Jurkat, Clone E6-1 (cell line): Measurements from ENCODE around the gene NDEL1.

Experiments
- DNase-seq: peaks from one replicate; pipeline ENCODE4 v3.0.0-alpha.2; 2011; ENCODE audit warnings: low read depth, low spot score
- H3K4me3 ChIP-seq: 2 replicates; pipeline ENCODE4 v1.5.1; 2011; ENCODE audit warnings: mild to moderate bottlenecking, low read length, control low read depth, moderate library complexity

Gene NDEL1

DNA sequence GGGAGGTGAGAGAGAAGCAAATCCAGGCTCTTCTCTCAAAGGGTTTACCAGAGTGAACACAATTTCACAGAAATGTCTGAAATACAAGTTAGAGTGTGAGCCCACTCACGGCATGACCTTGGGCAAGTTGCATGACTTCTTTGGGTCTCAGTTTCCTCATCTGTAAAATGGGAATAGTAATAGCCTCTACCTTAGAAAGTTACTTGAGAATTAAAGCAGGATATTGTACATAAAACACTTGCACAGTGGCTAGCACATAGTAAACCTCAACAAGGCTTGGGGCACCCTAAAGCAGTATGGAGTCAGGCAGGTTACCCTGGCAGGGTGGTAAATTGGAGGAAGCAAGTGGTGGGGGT lies 24.8 kb upstream of the NDEL1 start:
- H3K4me3 ChIP-seq: no peak overlapping the region
- no peak for DNase-seq

DNA sequence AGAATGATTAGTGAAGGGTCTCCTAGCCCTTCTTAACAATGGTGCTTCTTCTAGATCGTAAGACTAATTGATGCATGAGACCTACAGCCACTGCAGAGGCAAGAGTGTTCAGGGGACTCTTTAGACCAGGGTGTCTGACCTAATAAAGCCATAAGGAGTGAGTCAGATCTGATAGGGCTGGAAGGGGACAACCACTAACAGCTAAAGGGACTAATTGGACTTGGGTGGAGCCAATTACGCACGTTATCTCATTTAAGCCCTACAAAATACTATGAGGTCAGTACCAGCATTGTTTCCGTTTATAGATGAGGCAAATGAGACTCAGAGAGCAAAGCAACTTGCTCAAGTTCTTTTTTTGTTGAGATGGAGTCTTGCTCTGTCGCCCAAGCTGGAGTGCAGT lies 23.6 kb upstream of the NDEL1 start:
- no peak for DNase-seq
- no peak overlapping the region for H3K4me3 ChIP-seq

DNA sequence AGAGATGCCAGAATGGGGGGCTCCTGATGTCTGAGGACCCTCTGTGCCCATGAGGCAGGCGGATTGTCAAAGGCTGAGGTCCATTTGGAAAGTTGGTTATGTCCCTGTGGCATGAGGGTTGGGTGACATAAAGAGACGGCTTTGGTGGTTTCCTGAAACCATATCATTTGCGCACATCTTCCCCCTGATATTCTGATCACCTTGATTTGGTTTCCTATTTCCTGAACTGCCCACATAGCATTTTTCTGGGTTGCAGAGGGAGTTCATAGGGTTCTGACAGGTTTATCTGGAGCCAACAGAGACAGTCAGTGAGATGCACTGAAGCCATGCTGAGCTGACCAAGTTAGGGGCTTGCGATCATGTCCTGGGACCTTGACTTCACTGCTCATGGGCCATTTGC lies 22.4 kb upstream of the NDEL1 start:
- no peak overlapping the region for H3K4me3 ChIP-seq
- peak; percentile 28 for DNase-seq

DNA sequence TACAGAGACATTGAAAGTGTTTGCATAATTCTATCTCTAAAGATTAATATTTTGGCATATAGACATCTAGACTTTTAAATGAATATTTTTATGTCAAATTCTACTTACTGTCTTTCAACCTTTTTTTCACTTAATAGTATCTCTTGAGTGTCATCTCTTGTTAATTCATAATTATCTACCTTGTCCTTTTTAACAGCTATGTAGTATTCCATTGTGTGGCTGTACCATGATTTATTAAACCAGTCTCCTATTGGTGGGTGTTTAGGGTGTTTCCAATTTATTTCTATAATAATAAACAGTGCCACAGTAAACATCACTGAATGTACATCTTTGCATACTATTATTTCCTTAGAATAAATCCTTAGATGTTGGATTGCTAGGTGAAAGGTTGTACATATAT lies 21.7 kb upstream of the NDEL1 start:
- H3K4me3 ChIP-seq: no peak overlapping the region
- no peak for DNase-seq

DNA sequence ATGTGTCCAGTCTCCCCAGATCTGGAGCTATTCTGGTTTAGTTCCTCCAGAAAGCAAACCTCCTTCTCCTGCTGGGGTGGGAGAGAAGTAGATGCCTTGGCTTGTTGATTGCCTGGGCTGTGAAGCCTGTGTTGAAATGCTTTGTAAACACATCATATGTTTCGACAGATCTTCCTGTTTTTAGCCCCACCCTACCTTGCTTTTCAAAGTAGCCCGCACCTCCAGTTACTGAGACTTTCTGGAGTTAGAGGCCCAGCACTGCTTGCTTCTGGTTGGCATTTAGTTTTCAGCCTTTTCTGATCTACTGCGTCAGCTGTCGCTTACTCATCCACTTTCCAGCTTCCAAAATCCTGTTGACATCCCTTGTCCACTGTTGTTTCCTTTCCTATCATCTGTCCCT lies 17.9 kb upstream of the NDEL1 start:
- no peak overlapping the region for H3K4me3 ChIP-seq
- DNase-seq: no peak

GRCh38 chr17:8418471-8418870 lies 17.2 kb upstream of the NDEL1 start:
- H3K4me3 ChIP-seq: no peak overlapping the region
- no peak for DNase-seq

DNA sequence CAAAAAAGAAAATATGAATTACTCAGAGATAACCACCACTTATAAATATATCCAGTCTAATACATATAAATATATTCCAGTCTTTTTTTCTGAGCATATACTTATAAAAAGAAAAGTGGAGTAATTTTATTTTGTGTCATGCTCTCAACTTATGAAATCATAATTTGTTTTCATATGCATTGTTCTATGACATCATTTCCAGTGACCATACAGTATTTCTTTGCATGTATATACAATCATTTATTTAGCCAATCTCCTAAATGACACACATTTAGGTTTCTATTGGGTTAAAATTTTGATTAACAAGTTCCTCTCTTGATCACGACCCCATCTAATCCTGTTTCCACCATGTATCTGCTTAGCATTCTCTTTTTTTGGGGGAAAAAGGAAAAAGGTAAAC lies 16.4 kb upstream of the NDEL1 start:
- no peak overlapping the region for H3K4me3 ChIP-seq
- no peak for DNase-seq

DNA sequence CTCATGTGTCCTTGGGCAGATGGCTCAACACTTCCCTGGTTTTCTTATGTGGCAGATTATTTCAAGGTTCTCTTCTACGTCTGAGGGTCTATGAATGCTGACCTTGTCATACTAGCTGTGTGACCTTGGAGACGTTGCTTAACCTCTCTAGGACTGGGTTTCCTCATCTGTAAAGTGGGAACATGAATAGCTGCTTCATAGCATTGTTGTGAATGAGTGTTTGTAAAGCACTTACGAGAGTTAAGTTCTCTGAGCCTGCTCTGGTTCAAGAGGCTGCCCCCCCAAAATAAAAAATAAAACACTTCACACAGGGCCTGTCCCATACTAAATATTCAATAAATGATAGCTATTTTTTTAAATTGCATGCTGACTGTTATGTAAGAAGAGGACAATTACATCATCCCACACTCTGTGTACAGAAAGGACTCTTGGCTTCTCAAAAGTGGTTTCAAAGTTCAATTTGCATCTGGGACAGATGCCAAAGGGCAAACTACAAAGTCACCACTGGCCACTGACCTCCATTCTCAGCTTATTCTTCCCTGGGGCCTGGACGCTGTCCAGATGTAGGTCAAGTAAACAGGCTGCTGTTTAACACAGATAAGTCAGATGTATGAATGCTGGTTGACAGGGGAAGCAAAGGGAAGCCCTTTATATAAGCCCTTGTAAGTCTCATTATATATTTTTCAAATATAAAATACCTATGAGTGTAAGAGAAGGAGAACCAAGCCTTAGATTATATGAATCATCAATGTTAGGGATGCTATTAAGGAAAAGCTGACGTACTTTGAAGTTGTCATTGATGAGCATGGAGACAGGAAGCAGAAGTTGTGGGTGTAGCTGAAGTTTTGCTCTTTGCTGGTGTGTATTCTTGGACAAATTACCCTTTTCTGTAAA lies 15.4 kb upstream of the NDEL1 start:
- no peak for DNase-seq
- no peak overlapping the region for H3K4me3 ChIP-seq

DNA sequence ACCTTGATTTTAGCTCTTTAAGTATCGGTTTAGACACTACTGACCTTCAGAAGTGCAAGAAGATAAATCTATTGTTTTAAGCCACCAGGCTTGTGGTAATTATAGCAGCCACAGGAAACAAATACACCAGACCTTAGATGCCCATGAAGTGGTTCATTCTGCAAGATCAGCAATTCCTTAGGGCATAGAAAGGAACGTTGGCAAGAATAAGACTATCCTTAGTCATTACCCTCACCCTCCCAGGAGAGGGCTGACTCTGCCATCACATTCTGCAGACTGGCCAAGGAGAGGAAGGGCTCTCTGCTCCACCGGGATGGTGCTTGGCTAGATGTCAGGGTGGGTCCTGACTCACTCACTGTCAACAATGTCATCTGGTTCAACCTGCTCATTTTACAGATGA lies 14.1 kb upstream of the NDEL1 start:
- H3K4me3 ChIP-seq: no peak overlapping the region
- no peak for DNase-seq

- no peak for DNase-seq
- H3K4me3 ChIP-seq: no peak overlapping the region
These were observed 9.5 kb upstream of the NDEL1 start for GRCh38 chr17:8426094-8426720.

DNA sequence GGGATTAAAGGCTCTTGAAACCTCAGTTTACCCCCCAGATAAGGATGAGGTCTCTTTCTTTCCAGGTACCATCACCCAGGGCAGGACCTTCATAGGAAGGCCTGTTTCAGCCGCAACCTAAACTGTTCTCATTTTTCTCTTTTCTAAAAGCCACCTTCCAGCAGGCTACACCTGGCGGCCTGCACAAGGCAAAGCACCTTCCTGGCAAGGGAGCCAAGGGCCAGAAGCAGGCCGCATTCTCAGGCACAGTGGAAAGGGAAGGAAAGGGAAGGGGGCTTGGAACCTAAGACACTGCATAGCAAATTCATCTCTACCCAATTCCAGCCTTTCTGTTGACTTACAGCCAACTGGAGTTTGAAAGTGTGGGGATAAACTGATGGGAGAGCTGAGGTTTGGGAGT lies 8.9 kb upstream of the NDEL1 start:
- no peak overlapping the region for H3K4me3 ChIP-seq
- no peak for DNase-seq

DNA sequence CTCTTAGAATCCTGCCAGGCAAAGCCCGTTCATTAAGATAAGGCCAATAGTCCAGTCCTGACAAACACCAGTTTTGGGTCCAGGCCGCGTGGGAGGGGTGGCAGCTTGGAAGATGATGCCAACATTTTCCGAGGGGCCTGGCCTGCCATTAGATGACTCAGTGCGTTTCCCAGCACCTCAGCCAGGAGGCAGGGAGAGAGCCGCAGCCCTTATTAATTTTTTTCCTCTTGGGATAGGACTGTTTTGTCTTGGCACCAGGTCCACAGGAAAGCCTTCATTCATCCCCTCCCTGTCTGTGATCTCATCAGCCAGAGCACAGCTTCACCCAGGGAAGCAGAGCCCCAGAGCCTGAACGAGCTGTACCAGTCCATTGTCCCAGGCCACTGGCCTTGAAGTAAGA lies 4.7 kb upstream of the NDEL1 start:
- no peak overlapping the region for H3K4me3 ChIP-seq
- no peak for DNase-seq

- DNase-seq: peak; percentile 47
- peak overlapping the region; percentile 87 for H3K4me3 ChIP-seq
These were observed 622 bp downstream of the NDEL1 start for GRCh38 chr17:8436169-8436843.

DNA sequence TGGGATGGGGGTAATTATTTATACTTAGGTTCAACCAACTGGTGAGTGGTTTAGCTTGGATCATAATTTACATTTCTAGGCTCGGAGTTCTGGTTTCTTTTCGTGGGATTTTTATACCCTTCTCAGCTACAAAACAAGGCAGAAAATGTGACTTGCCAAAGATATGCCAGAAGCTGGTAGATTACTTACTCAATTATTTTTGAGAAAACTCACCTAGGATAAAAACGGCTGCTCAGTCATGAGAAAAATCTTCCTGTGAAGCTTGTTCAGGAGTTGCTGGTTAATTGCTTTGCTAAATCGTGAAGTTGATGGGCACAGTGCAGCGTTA lies 1.1 kb downstream of the NDEL1 start:
- no peak for DNase-seq
- H3K4me3 ChIP-seq: peak overlapping the region; percentile 87

DNA sequence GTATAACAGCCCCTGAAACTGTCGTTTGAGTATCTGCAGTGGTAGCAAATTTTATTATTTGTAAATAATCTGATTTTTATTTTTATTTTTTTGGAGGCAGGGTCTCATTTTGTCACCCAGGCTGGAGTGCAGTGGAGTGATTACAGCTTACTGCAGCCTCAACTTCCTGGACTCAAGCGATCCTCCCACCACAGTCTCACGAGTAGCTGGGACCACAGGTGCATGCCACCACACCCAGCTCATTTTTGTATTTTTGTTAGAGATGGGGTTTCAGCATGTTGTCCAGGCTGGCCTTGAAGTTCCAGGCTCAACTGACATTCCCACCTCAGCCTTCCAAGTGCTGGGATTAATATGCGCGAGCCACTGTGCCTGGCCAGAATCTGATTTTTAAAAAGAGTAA lies 2.8 kb downstream of the NDEL1 start:
- H3K4me3 ChIP-seq: no peak overlapping the region

GRCh38 chr17:8439681-8440080 lies 4.0 kb downstream of the NDEL1 start:
- DNase-seq: no peak
- H3K4me3 ChIP-seq: no peak overlapping the region

More for the DNA sequence above, 2.8 kb downstream of the NDEL1 start:
- peak; percentile 41 for DNase-seq

DNA sequence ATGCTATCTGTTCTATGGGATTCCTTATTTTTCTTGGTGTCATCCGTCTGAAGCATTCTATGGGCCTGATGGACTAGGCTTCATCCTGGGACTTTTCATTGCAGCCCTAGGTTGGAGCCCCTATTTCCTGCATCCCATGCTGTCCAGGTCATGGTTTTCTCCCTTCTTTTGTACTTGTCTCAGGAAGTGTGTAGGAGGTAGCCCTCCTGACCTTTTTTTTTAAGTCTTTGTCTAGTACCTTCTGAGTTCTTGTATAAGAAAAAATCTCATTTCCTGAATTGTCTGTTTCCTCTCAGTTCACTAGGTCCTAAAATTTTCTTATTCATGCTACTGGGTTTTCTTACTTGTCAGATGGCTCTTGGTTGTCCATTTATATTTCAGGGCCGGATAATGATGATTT lies 6.0 kb downstream of the NDEL1 start:
- no peak overlapping the region for H3K4me3 ChIP-seq
- no peak for DNase-seq

GRCh38 chr17:8442310-8442709 lies 6.6 kb downstream of the NDEL1 start:
- no peak overlapping the region for H3K4me3 ChIP-seq
- no peak for DNase-seq

DNA sequence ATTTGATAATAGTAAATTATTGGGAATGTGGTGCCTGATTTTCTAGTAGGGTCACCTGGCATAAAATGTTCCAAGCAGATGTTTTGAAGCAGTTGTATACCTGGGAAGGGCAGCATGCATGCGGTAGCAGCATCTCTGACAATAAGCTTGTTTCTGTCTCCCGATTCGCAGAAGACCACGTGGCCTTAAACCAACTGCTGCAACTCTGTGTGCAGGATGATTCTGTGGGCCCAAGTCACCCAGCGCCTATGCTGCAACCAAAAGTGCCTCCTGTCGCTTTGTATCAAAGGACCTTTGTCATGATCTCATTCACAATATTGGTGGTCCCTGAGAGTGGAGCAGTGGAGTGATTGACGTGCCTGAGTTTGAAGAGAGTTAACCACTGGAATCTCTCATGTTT lies 8.1 kb downstream of the NDEL1 start:
- H3K4me3 ChIP-seq: no peak overlapping the region
- no peak for DNase-seq

GRCh38 chr17:8444494-8444893 lies 8.8 kb downstream of the NDEL1 start:
- DNase-seq: no peak
- H3K4me3 ChIP-seq: no peak overlapping the region

- DNase-seq: no peak
- no peak overlapping the region for H3K4me3 ChIP-seq
These were observed 9.9 kb downstream of the NDEL1 start for GRCh38 chr17:8445536-8445935.
